Esophagus muscularis mucosa (tissue), 4 donors: ENCODE data around the gene COX17. TPM values are rescaled to one million over a fixed set of nuclear protein-coding genes. Genes with fewer than 3 reads are reported as not detected.

ENCODE experiments used
- DNase-seq: peaks from one replicate; pipeline ENCODE4 v3.0.0-alpha.2; 2017; ENCODE audit errors: extremely low spot score
- H3K27ac ChIP-seq, 4 donors: fragments of 200-600 bp; sonication (generic); replicated peaks in 1 of 4; 1 replicate in 3 of 4; 2 replicates in 1 of 4; pipeline ENCODE4 v1.5.1; 2016 to 2019; ENCODE audit warnings: mild to moderate bottlenecking in 1 of 4
- H3K27me3 ChIP-seq, 4 donors: fragments of 200-600 bp; sonication (generic); one replicate each; pipeline versions ENCODE4 v1.5.1 to v1.6.0; 2016 to 2019
- H3K36me3 ChIP-seq, 4 donors: fragments of 200-600 bp; sonication (generic); one replicate each; pipeline ENCODE4 v1.5.1; 2016 to 2019
- H3K4me1 ChIP-seq, 4 donors: fragments of 200-600 bp; sonication (generic); one replicate each; pipeline ENCODE4 v1.5.1; 2016 to 2019
- H3K4me3 ChIP-seq, 4 donors: fragments of 200-600 bp; sonication (generic); 1 replicate in 2 of 4; 2 replicates in 2 of 4; pipeline ENCODE4 v1.5.1; 2016 to 2019; ENCODE audit warnings: mild to moderate bottlenecking in 4 of 4, moderate library complexity in 1 of 4
- H3K9me3 ChIP-seq, 4 donors: fragments of 200-600 bp; sonication (generic); 1 replicate in 3 of 4; 2 replicates in 1 of 4; pipeline ENCODE4 v1.5.1; 2016 to 2019
- EP300 ChIP-seq: sonication (generic); formaldehyde crosslinking; IDR thresholded peaks from one replicate; pipeline ENCODE4 v1.6.1; 2017; ENCODE audit warnings: antibody characterized with exemption
- POLR2A ChIP-seq: fragments of 450-650 bp; IDR thresholded peaks from one replicate; pipeline ENCODE4 v1.6.1; 2017; ENCODE audit warnings: antibody characterized with exemption, moderate library complexity, mild to moderate bottlenecking, low read depth
- POLR2AphosphoS5 ChIP-seq, 2 donors: sonication (generic); formaldehyde crosslinking; IDR thresholded peaks; one replicate each; pipeline ENCODE4 v1.6.1; 2017; ENCODE audit warnings: antibody characterized with exemption in 2 of 2
- WGBS: methylation state at CpG from one replicate; pipeline ENCODE4 v1.1.5; 2018; 5-methylcytosine and 5-hydroxymethylcytosine counted together
- intact Hi-C: fragments of 100-400 bp; cut with DNase I; formaldehyde crosslinking; loops from one replicate; pipeline ENCODE4 v1.15.1; 2023
- total RNA-seq, 4 donors: library from RNA; depleted of rRNA; stranded (reverse); fragments of >200 nt; gene quantifications; one replicate each; pipeline versions ENCODE4 v1.1.0 to v1.2.1, GENCODE V29; 2016
- TF ChIP-seq, protein P1 (sequence below), 3 experiments: fragments of 200-600 bp in 2 of 3; fragments of 450-650 bp in 1 of 3; sonication (generic) in 2 of 3; IDR thresholded peaks; one replicate each; pipeline ENCODE4 v1.5.1; 2017 to 2019; ENCODE audit warnings: antibody characterized with exemption in 3 of 3, mild to moderate bottlenecking in 2 of 3, moderate library complexity in 1 of 3

The COX17 gene
- total RNA-seq, 4 donors from 2014 or later = 36.3 to 76.4 (median 61.6) TPM

DNA sequence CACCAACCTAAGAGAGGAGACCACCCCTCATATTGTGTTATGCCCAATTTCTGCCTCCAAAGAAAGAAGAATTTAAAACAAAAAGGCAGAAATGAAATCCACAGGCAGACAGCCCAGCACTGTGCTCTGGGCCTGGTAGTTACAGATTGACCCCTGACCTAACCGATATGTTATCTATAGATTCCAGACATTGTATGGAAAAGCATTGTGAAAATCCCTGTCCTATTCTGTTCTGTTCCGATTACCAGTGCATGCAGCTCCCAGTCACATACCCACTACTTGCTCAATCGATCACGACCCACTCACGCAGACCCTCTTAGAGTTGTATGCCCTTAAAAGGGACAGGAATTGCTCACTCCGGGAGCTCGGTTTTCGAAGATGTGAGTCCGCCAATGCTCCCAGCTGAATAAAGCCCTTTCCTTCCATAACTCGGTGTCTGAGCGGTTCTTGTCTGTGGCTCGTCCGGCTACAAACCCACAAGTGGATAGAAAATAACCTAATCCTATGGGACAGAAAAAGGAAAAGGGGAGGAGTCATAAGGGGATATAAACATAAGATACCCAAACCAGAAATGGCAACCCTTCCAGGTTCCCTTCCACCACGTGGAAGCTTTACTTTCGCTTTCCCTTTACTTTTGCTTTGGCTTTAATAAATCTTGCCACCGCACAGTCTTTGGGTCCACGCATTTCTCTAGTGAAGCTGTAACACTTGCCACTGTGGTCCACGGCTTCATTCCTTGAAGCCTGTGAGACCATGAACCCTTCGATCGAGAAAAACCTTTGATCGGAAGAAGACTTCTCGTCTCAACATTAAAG, 23.9 kb upstream of the COX17 start:
- 98% methylated on average over 9 of the region's 22 CpGs for WGBS
- Histone ChIP-seq H3K27ac (no peak overlapping the region), H3K27me3 (no peaks in the 10 kb centered on the region), H3K4me3 (no peak overlapping the region), H3K36me3 (no peaks in the 10 kb centered on the region), H3K9me3 (no peaks in the 10 kb centered on the region), H3K4me1 (peaks cover 16 to 24% (median 20%) of the 10 kb centered on the region in 4 donors)
- DNase-seq = no peak
- intact Hi-C loops = no loop called here
- no peak for TF ChIP-seq EP300
- TF ChIP-seq, protein P1, sequence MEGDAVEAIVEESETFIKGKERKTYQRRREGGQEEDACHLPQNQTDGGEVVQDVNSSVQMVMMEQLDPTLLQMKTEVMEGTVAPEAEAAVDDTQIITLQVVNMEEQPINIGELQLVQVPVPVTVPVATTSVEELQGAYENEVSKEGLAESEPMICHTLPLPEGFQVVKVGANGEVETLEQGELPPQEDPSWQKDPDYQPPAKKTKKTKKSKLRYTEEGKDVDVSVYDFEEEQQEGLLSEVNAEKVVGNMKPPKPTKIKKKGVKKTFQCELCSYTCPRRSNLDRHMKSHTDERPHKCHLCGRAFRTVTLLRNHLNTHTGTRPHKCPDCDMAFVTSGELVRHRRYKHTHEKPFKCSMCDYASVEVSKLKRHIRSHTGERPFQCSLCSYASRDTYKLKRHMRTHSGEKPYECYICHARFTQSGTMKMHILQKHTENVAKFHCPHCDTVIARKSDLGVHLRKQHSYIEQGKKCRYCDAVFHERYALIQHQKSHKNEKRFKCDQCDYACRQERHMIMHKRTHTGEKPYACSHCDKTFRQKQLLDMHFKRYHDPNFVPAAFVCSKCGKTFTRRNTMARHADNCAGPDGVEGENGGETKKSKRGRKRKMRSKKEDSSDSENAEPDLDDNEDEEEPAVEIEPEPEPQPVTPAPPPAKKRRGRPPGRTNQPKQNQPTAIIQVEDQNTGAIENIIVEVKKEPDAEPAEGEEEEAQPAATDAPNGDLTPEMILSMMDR (IDR thresholded peaks at IDR 0.05) = no peak
- no peak for TF ChIP-seq POLR2AphosphoS5 (IDR thresholded peaks at IDR 0.05)

DNA sequence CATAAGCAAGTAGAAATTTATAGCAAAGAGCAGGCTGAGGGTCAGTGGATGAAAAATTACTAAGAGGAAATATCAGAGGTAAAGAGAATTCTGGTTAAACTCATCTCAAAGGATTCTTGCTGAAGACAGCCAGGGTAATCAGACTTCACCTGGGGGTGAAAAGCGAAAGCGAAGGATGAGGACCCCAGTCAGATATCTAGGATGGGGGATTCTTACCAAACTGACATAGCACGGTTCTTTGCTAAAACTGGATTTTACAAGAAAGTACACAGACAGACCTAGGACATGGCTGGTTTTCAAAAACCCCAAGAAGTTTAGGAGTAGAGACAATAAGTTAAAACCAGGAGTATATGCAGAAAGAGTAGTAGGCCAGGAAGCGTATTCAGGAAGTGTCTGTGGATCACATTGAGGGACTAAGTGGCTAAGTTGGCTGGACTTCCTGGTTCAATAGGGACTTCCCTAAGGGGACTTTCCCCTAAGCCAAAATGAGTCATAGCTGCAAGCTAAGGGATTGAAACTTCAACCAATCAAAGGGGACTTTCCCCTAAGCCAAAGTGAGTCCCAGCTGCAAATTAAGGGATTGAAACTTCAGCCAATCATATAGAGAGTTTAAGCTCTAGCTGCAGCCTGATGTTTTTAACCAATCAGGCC, 23.2 kb upstream of the COX17 start:
- H3K4me3 ChIP-seq = no peak overlapping the region
- intact Hi-C loops = no loop called here
- no peak overlapping the region for H3K27ac ChIP-seq
- no peak for DNase-seq
- H3K27me3 ChIP-seq = no peaks in the 10 kb centered on the region
- 85% methylated on average over 4 of the region's 4 CpGs for WGBS
- TF ChIP-seq, protein P1 (IDR thresholded peaks at IDR 0.05) = no peak
- TF ChIP-seq POLR2A (no peak), EP300 (no peak), POLR2AphosphoS5 (IDR thresholded peaks at IDR 0.05) (peak in 1 of 2 donors; percentile 11)
- H3K9me3 ChIP-seq = no peaks in the 10 kb centered on the region
- H3K4me1 ChIP-seq = peaks cover 16 to 24% (median 20%) of the 10 kb centered on the region in 4 donors
- no peaks in the 10 kb centered on the region for H3K36me3 ChIP-seq

DNA sequence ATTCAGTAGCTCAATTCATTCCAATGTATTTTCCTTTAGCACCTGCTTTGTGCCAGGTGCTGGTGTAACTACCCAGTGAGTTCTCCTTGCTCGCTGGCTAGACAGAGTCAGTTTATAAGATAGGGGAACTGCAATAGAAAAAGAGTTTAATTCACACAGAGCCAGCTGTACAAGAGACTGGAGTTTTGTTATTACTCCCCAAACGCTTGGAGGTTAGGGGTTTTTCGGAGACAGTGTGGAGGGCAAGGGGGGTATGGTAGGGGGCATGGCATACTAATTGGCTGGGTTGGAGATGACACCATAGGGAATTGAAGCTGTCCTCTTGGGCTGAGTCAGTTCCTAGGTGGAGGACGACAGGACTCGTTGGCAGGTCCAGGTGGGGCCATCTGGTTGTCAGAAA, 20.2 kb upstream of the COX17 start:
- TF ChIP-seq, protein P1 (IDR thresholded peaks at IDR 0.05) = no peak
- TF ChIP-seq POLR2AphosphoS5 (IDR thresholded peaks at IDR 0.05) = no peak
- no peak for TF ChIP-seq EP300
- TF ChIP-seq POLR2A = no peak
- Histone ChIP-seq H3K4me1 (peaks cover 4 to 11% (median 6%) of the 10 kb centered on the region in 4 donors), H3K4me3 (no peak overlapping the region), H3K36me3 (no peaks in the 10 kb centered on the region), H3K9me3 (no peaks in the 10 kb centered on the region), H3K27ac (no peak overlapping the region), H3K27me3 (no peaks in the 10 kb centered on the region)
- intact Hi-C loops = no loop called here
- no peak for DNase-seq
- WGBS = 92% methylated on average over 5 of the region's 5 CpGs

DNA sequence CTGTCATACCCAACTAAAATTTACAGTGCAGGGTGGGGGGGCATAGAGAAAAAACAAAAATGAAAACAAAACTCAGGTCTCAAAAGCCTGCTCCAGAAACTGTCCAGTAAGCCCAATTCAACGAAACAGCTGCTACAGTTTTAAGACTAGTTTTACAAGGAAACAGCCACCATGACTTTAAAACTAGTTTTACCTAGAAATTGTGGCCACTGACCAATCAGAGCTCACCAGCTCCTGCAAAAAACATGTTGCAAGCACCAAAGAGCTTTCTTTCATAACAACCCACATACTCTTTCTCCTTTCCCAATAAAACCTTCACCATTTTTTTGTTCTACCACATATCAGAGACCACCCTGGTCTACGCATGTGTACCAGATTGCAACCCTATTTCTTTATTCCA, 18.3 kb upstream of the COX17 start:
- Histone ChIP-seq H3K27me3 (no peaks in the 10 kb centered on the region), H3K9me3 (no peaks in the 10 kb centered on the region), H3K27ac (no peak overlapping the region), H3K36me3 (no peaks in the 10 kb centered on the region), H3K4me3 (no peak overlapping the region), H3K4me1 (peaks cover 0 to 4% (median 0%) of the 10 kb centered on the region in 4 donors)
- intact Hi-C loops = no loop called here
- 90% methylated on average over 2 of the region's 2 CpGs for WGBS
- TF ChIP-seq, protein P1 (IDR thresholded peaks at IDR 0.05) = no peak
- TF ChIP-seq POLR2AphosphoS5 (IDR thresholded peaks at IDR 0.05) (no peak), POLR2A (no peak)
- no peak for DNase-seq
